Naive thymus-derived CD4-positive, alpha-beta T cell (primary cell): Measurements from ENCODE around the gene SKA3. TPM values are rescaled to one million over a fixed set of nuclear protein-coding genes. Genes with fewer than 3 reads are reported as not detected.
"Not testable (repeated sequence)": the region's sequence is repeated elsewhere in the genome, so short reads cannot be mapped to it uniquely, and the experiment has no call there.

Experiments used
- ATAC-seq: fragments of 150-1000 bp; cut with Tn5 transposase; 2 replicates; pipeline ENCODE4 v1.10.0; 2021; ENCODE audit warnings: mild to moderate bottlenecking, moderate library complexity
- CTCF ChIA-PET: fragments of 350-600 bp; sonication (Branson Sonifier 250); formaldehyde crosslinking; loops from one replicate; lab custom pipeline; 2021; ENCODE audit warnings: antibody characterized with exemption; lab: Charles Lee
- POLR2A ChIA-PET: fragments of 350-600 bp; sonication (Branson Sonifier 250); formaldehyde crosslinking; loops from one replicate; lab custom pipeline; 2021; ENCODE audit warnings: antibody characterized with exemption, inconsistent platforms; lab: Charles Lee
- DNase-seq, 9 donors: peaks; one replicate each; pipeline versions ENCODE4 v3.0.0 to v3.0.0-alpha.2; 2020 to 2022; ENCODE audit warnings: mixed read lengths in 1 of 9
- H3K27ac ChIP-seq: one replicate; pipeline ENCODE4 v1.7.0; 2013; ENCODE audit warnings: mild to moderate bottlenecking, low read depth, low read length, moderate library complexity
- H3K27me3 ChIP-seq, 2 donors: one replicate each; pipeline ENCODE4 v1.7.0; 2013; ENCODE audit warnings: low read length in 2 of 2, mild to moderate bottlenecking in 2 of 2, moderate library complexity in 2 of 2; ENCODE audit not compliant: control insufficient read depth in 2 of 2, insufficient read depth in 2 of 2
- H3K36me3 ChIP-seq, 3 experiments: 1 replicate in 2 of 3; 2 replicates in 1 of 3; pipeline ENCODE4 v1.7.0; 2013; ENCODE audit warnings: low read length in 3 of 3, mild to moderate bottlenecking in 3 of 3, moderate library complexity in 1 of 3; ENCODE audit not compliant: insufficient read depth in 3 of 3, control insufficient read depth in 2 of 3
- H3K4me1 ChIP-seq, 2 donors: one replicate each; pipeline ENCODE4 v1.7.0; 2013; ENCODE audit warnings: low read length in 2 of 2, mild to moderate bottlenecking in 2 of 2, moderate library complexity in 1 of 2; ENCODE audit not compliant: control insufficient read depth in 2 of 2, insufficient read depth in 2 of 2
- H3K4me3 ChIP-seq: 2 replicates; pipeline ENCODE4 v1.7.0; 2013; ENCODE audit warnings: mild to moderate bottlenecking, low read length
- H3K9me3 ChIP-seq, 3 experiments: 1 replicate in 2 of 3; 2 replicates in 1 of 3; pipeline ENCODE4 v1.7.0; 2013; ENCODE audit warnings: low read length in 3 of 3; ENCODE audit not compliant: control insufficient read depth in 2 of 3
- H3K27ac Mint-ChIP-seq, 9 donors: one replicate each; pipeline ENCODE4 v1.8.0; 2020 to 2022; ENCODE audit warnings: mixed read lengths in 9 of 9, mild to moderate bottlenecking in 8 of 9, moderate library complexity in 5 of 9, inconsistent platforms in 2 of 9
- H3K27me3 Mint-ChIP-seq, 5 donors: one replicate each; pipeline ENCODE4 v1.8.0; 2021 to 2022; ENCODE audit warnings: mixed read lengths in 5 of 5, mild to moderate bottlenecking in 1 of 5
- H3K36me3 Mint-ChIP-seq, 5 donors: one replicate each; pipeline ENCODE4 v1.8.0; 2020 to 2022; ENCODE audit warnings: mixed read lengths in 5 of 5, mild to moderate bottlenecking in 3 of 5, inconsistent platforms in 1 of 5
- H3K4me1 Mint-ChIP-seq, 7 donors: one replicate each; pipeline ENCODE4 v1.8.0; 2020 to 2022; ENCODE audit warnings: mixed read lengths in 7 of 7, mild to moderate bottlenecking in 3 of 7, inconsistent platforms in 1 of 7
- H3K4me3 Mint-ChIP-seq, 10 donors: one replicate each; pipeline ENCODE4 v1.8.0; 2020 to 2022; ENCODE audit warnings: mild to moderate bottlenecking in 10 of 10, mixed read lengths in 10 of 10, moderate library complexity in 6 of 10, inconsistent platforms in 2 of 10
- H3K9me3 Mint-ChIP-seq, 11 donors: one replicate each; pipeline ENCODE4 v1.8.0; 2020 to 2022; ENCODE audit warnings: mixed read lengths in 11 of 11, mild to moderate bottlenecking in 4 of 11, inconsistent platforms in 1 of 11, moderate library complexity in 1 of 11
- intact Hi-C, 2 donors: fragments of 100-400 bp; cut with micrococcal nuclease; formaldehyde crosslinking; loops; one replicate each; pipeline ENCODE4 v1.15.1; 2023
- polyA plus RNA-seq, 2 donors: library from polyadenylated mRNA; unstranded; fragments of 300-500 nt; fragmentation: Illumina TruSeq; gene quantifications; one replicate each; pipeline ENCODE4 v1.2.3, GENCODE V29; 2021
- total RNA-seq, 6 experiments: library from RNA in 5 of 6; stranded (reverse) in 5 of 6; gene quantifications; 1 replicate in 5 of 6; 2 replicates in 1 of 6; pipeline ENCODE4 v1.2.3 and lab custom pipeline; 2021 to 2026

Gene SKA3
- total RNA-seq (10 to 100 TPM in 1 of 5 experiments, 1 to 10 TPM in 2, under 1 TPM in 1, not detected in 1; 0.46 to 35.0 (median 1.6) TPM), polyA plus RNA-seq (not detected), total RNA-seq (lab: John Stamatoyannopoulos, UW) (not detected)

DNA sequence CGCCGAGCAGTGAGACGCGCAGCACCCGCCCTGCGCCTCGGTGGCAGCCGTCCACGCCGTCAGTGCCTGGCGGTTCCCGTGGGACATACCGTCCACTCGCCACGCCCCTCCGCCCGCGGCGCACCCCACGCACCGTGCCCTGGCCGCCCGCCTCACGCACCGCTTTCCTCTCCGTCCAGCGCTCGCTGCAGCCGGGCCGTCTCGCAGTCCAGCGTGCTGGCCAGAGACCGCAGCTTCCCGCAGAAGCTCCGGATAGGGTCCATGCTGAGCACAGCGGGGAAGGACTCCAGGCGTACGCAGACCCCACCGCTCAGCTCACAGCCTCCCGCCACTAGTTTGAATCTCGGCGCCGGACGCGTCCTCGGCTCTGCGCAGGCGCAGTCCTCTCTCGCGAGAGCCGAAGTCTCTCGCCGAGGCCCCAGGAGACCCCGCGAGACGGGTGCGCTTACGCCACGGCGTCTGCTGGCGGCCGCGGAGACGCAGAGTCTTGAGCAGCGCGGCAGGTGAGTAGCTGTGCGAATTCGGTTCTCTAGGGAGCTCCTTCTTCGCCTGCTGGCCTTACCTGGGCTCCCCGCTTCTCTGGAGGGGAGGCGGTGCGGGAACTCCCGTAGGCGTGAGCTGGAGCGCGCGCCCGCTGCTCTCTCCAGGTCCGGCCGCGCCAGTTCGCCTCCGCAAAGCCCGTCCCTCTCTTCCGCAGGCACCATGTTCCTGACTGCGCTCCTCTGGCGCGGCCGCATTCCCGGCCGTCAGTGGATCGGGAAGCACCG is at the start of gene SKA3, which contains the start of gene MRPL57:
Gene SKA3, minus strand, starts transcription at position 338 of the 767 bp plus-strand sequence. Its CDS starts 75 bp downstream, at position 263.
Gene MRPL57, plus strand, starts transcription at position 444 of the 767 bp plus-strand sequence. Its CDS starts 259 bp downstream, at position 703.
- intact Hi-C loops, result loop anchor here (1.0 to 10.0 kb wide), 17 partner anchors 42 to 1218 kb away; partner anchors contain the start of genes EEF1AKMT1 (in 2 of the 2), ZDHHC20 (in 2 of the 2), IL17D (in 1 of the 2) and MICU2 (in 1 of the 2)
- H3K4me1 Mint-ChIP-seq, result peaks cover 13 to 31% (median 22%) of the 10 kb centered on the region in 7 donors
- H3K4me3 ChIP-seq, result peak within 1 kb of the TSS; percentile 86
- peaks cover 0 to 3% (median 0%) of the 10 kb centered on the region in 11 donors for H3K9me3 Mint-ChIP-seq
- ChIA-PET CTCF (interaction anchor here (0.6 to 1.5 kb wide), 4 partner anchors 20 to 301 kb away, joined by 3 to 8 read pairs (median 6); no protein-coding TSS in a partner anchor), POLR2A (interaction anchor here (0.6 to 2.8 kb wide), 12 partner anchors 15 to 666 kb away, joined by 3 to 22 read pairs (median 5); partner anchors contain the start of genes EEF1AKMT1, MICU2 and ZDHHC20)
- ATAC-seq, result peak; percentile 97
- no peaks in the 10 kb centered on the region for H3K27me3 Mint-ChIP-seq
- H3K27ac Mint-ChIP-seq, result peak within 1 kb of the TSS; percentile 80 to 97 (median 95)
- peak; percentile 90 to 97 (median 94) for DNase-seq
- peaks cover 10 to 16% of the 10 kb centered on the region in 2 donors for H3K4me1 ChIP-seq
- H3K36me3 Mint-ChIP-seq, result peaks cover 0 to 13% (median 0%) of the 10 kb centered on the region in 5 donors
- H3K27me3 ChIP-seq, result no peaks in the 10 kb centered on the region
- H3K4me3 Mint-ChIP-seq, result peak within 1 kb of the TSS; percentile 95 to 99 (median 97)
- peak within 1 kb of the TSS; percentile 95 for H3K27ac ChIP-seq
- peaks cover 0 to 6% (median 0%) of the 10 kb centered on the region in 3 experiments for H3K36me3 ChIP-seq
- H3K9me3 ChIP-seq, result no peaks in the 10 kb centered on the region

DNA sequence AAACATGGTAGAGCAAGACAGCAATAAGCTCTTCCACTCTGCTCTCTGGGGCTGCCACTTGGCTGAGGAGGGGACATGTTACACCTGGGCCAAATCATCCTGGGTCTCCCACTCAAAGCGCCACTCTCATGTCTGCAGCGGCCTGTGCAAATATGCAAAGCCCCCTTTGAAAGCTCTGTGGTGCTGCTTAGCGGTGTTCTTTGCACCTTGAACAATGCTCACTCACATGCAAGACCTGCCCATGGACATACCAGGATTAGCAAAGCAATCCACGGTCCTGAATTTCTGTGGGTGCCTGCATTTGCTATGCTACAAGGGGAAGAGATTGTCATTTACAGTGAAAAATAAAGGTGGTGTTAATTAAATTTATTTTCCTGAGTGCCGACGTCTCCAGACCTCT is 48.7 kb upstream of the SKA3 start:
- POLR2A ChIA-PET, result no interaction called here
- Mint-ChIP-seq H3K36me3 (peaks cover 0 to 8% (median 3%) of the 10 kb centered on the region in 5 donors), H3K4me1 (no peaks in the 10 kb centered on the region), H3K9me3 (peaks cover 0 to 17% (median 7%) of the 10 kb centered on the region in 11 donors), H3K27me3 (peaks cover 5 to 35% (median 7%) of the 10 kb centered on the region in 5 donors), H3K27ac (no peak overlapping the region), H3K4me3 (no peak overlapping the region)
- no peaks in the 10 kb centered on the region for H3K9me3 ChIP-seq
- DNase-seq (no peak), ATAC-seq (no peak)
- H3K4me3 ChIP-seq, result no peak overlapping the region
- no peaks in the 10 kb centered on the region for H3K27me3 ChIP-seq
- CTCF ChIA-PET, result no interaction called here
- no peaks in the 10 kb centered on the region for H3K36me3 ChIP-seq
- H3K4me1 ChIP-seq, result no peaks in the 10 kb centered on the region
- no peak overlapping the region for H3K27ac ChIP-seq
- intact Hi-C loops, result no loop called here

DNA sequence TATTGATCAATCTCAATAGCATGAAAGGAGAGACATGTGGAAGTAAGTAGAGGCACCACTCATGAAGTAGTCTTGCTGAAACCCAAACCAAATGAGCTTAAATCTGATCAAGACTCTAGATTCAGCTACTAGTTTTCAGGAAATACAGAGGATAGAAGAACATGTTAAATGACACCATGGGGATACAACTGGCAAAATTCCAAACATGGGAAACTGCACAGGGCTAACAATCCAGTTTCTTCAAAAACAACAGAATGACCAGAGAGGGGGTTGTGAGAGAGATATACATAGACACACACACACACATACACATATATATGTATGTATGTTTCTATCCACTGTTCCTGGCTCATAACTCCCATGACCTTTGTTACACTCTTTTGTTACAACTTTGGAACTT is 44.9 kb upstream of the SKA3 start:
- ChIA-PET POLR2A (no interaction called here), CTCF (no interaction called here)
- no peak for ATAC-seq
- Mint-ChIP-seq H3K36me3 (peaks cover 0 to 8% (median 3%) of the 10 kb centered on the region in 5 donors), H3K27ac (no peak overlapping the region), H3K27me3 (peaks cover 5 to 31% (median 7%) of the 10 kb centered on the region in 5 donors), H3K4me1 (peaks cover 6 to 19% (median 18%) of the 10 kb centered on the region in 7 donors), H3K4me3 (no peak overlapping the region), H3K9me3 (peaks cover 0 to 17% (median 7%) of the 10 kb centered on the region in 11 donors)
- H3K27me3 ChIP-seq, result no peaks in the 10 kb centered on the region
- DNase-seq, result no peak
- H3K36me3 ChIP-seq, result no peaks in the 10 kb centered on the region
- no peaks in the 10 kb centered on the region for H3K9me3 ChIP-seq
- no peak overlapping the region for H3K27ac ChIP-seq
- intact Hi-C loops, result no loop called here
- H3K4me1 ChIP-seq, result peaks cover 7 to 14% of the 10 kb centered on the region in 2 donors
- no peak overlapping the region for H3K4me3 ChIP-seq

DNA sequence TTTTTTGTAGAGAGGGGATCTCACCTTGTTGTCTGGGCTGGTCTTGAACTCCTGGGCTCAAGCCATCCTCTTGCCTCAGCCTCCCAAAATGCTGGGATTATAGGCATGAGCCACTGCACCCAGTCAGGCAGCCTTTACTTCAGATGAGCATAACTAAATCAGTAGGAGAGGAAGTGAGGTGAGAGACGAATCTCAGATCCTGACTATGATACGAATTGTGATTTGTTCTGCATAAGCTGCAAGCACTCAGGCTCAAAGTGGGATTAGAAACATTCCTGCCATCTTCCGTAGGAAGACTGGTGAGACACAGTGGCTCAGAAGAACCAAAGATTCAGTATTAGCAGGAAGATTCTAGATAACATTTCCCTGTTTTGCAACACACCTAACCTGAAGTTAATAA is 43.4 kb upstream of the SKA3 start:
- CTCF ChIA-PET, H3K36me3 ChIP-seq, ATAC-seq, H3K27me3 ChIP-seq, H3K36me3 Mint-ChIP-seq, POLR2A ChIA-PET, H3K9me3 ChIP-seq, DNase-seq, H3K27ac ChIP-seq, H3K4me3 ChIP-seq: not testable (repeated sequence)
- peaks cover 0 to 17% (median 7%) of the 10 kb centered on the region in 11 donors for H3K9me3 Mint-ChIP-seq
- H3K27me3 Mint-ChIP-seq, result peaks cover 0 to 39% (median 12%) of the 10 kb centered on the region in 5 donors
- H3K27ac Mint-ChIP-seq, result peak overlapping the region in 2 of 9 donors; percentile 29 to 65
- peak overlapping the region in 1 of 10 donors; percentile 57 for H3K4me3 Mint-ChIP-seq
- H3K4me1 Mint-ChIP-seq, result peaks cover 6 to 19% (median 18%) of the 10 kb centered on the region in 7 donors
- intact Hi-C loops, result loop anchor here in 1 of 2 donors (2.0 kb wide), 1 partner anchor 13 kb away; no protein-coding TSS in a partner anchor
- H3K4me1 ChIP-seq, result peaks cover 7 to 14% of the 10 kb centered on the region in 2 donors

DNA sequence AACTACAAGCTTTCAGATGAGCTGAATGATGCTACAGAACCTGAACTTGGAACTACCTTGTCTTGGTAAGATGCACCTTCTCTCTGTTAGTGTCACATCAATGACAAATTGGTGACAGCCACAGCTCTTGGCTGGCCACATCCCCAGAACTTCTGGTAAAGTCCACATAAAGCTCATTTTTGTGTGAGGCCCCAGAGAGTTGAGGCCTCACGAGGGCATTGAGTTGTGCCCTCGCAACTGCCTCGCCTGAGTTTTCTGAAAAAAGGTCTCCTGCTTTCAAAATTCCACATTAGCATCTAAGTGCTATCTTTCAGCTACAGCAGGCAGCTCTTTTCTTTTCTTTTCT is 42.7 kb upstream of the SKA3 start:
- H3K36me3 Mint-ChIP-seq, result peaks cover 0 to 8% (median 3%) of the 10 kb centered on the region in 5 donors
- ATAC-seq (no peak), DNase-seq (no peak)
- Histone ChIP-seq H3K4me3 (no peak overlapping the region), H3K9me3 (no peaks in the 10 kb centered on the region), H3K27me3 (no peaks in the 10 kb centered on the region), H3K36me3 (no peaks in the 10 kb centered on the region), H3K4me1 (peaks cover 7 to 14% of the 10 kb centered on the region in 2 donors), H3K27ac (no peak overlapping the region)
- POLR2A ChIA-PET, result no interaction called here
- peaks cover 0 to 37% (median 12%) of the 10 kb centered on the region in 5 donors for H3K27me3 Mint-ChIP-seq
- H3K4me1 Mint-ChIP-seq, result peaks cover 6 to 19% (median 18%) of the 10 kb centered on the region in 7 donors
- H3K27ac Mint-ChIP-seq, result peak overlapping the region in 3 of 9 donors; percentile 29 to 79 (median 41)
- peak overlapping the region in 2 of 10 donors; percentile 30 to 57 for H3K4me3 Mint-ChIP-seq
- CTCF ChIA-PET, result no interaction called here
- peaks cover 0 to 17% (median 7%) of the 10 kb centered on the region in 11 donors for H3K9me3 Mint-ChIP-seq
- intact Hi-C loops, result loop anchor here in 1 of 2 donors (2.0 kb wide), 1 partner anchor 14 kb away; no protein-coding TSS in a partner anchor

DNA sequence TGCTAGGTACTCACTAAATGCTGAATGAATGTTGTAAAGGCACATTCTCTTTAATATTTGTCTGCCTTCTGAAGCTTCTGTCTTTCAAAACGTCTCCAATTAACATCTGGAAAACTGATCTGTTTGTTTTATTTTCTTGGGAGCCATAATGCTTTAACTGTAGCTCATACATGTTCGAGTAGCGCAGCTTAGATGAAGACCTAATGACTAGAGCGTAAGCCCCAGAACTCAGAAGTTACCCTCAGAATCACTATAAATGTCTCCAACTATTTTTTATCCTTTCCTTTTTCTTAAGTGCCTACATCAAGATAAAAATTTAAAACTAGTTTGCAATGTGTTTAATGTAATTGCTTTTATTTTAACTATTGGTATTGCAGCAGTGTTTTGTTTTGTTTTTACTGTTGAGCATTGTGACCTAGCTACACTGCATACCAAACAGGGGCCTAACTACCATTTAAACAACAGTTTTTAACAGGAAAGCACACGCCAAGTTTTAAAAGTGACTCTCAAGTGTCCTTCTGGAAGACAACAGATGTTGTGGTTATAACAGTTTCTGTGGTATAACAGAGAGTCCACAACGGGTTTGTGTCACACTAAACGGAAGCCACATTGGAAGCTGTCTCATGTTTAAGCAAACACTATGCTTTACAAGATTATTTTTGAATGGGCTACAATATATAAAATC is 42.1 kb upstream of the SKA3 start:
- Histone ChIP-seq H3K4me1 (peaks cover 7 to 14% of the 10 kb centered on the region in 2 donors), H3K36me3 (no peaks in the 10 kb centered on the region), H3K27ac (no peak overlapping the region), H3K27me3 (no peaks in the 10 kb centered on the region), H3K9me3 (no peaks in the 10 kb centered on the region), H3K4me3 (no peak overlapping the region)
- H3K27me3 Mint-ChIP-seq, result peaks cover 4 to 40% (median 17%) of the 10 kb centered on the region in 5 donors
- CTCF ChIA-PET, result no interaction called here
- H3K9me3 Mint-ChIP-seq, result peaks cover 0 to 17% (median 7%) of the 10 kb centered on the region in 11 donors
- intact Hi-C loops, result loop anchor here in 1 of 2 donors (1.0 to 2.0 kb wide), 2 partner anchors 14 to 42 kb away; partner anchors contain the start of genes MRPL57 and SKA3
- H3K4me3 Mint-ChIP-seq, result peak overlapping the region in 2 of 10 donors; percentile 30 to 57
- H3K27ac Mint-ChIP-seq, result peak overlapping the region in 1 of 9 donors; percentile 79
- DNase-seq, result peak in 1 of 9 donors; percentile 8
- peaks cover 6 to 19% (median 18%) of the 10 kb centered on the region in 7 donors for H3K4me1 Mint-ChIP-seq
- peaks cover 0 to 11% (median 3%) of the 10 kb centered on the region in 5 donors for H3K36me3 Mint-ChIP-seq
- POLR2A ChIA-PET, result no interaction called here
- ATAC-seq, result peak; percentile 58
